Mammary epithelial cell (primary cell): ENCODE measurements around the gene TNS1.

Experiments
- EZH2 ChIP-seq: IDR thresholded peaks from 2 replicates; pipeline ENCODE4 v1.6.1; 2012; ENCODE audit warnings: low read length, inconsistent platforms, borderline replicate concordance
- TF ChIP-seq, protein P1 (sequence below), 2 donors: IDR thresholded peaks in 1 of 2; conservative IDR thresholded peaks in 1 of 2; 2 replicates each; pipeline ENCODE4 v1.5.1; 2011 to 2012; ENCODE audit warnings: inconsistent platforms in 2 of 2, low read length in 2 of 2, mild to moderate bottlenecking in 2 of 2, control low read depth in 1 of 2, low read depth in 1 of 2; ENCODE audit not compliant: insufficient read depth in 1 of 2; ENCODE audit errors: extremely low read depth in 1 of 2

DNA sequence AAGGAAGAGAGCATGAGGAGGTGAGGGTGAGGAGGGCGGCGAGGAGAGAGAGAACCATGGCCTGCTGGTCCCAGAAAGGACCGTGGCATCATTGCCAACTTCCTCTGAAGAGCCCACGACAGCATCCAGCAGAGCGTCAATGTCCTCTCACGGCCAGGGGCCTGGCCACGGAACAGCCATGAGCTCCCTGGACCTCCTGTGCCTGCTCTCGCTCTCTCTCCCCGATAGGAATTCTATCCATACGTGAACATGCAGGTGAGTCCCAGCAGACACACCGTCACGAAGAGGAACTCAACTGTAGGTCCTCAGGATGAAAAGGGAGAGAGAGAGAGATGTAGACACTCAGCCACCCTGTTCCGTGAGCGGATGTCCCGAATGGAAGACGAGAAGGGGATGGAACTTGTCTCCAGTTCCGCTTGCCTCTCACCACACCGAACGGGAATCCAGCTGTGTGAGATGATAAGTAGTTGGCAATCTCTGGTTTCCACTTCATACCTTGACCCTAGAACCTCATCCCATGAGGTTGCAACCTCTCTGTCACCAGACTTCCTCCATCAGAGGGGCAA lies 107.6 kb downstream of the TNS1 start:
- TF ChIP-seq, protein P1, sequence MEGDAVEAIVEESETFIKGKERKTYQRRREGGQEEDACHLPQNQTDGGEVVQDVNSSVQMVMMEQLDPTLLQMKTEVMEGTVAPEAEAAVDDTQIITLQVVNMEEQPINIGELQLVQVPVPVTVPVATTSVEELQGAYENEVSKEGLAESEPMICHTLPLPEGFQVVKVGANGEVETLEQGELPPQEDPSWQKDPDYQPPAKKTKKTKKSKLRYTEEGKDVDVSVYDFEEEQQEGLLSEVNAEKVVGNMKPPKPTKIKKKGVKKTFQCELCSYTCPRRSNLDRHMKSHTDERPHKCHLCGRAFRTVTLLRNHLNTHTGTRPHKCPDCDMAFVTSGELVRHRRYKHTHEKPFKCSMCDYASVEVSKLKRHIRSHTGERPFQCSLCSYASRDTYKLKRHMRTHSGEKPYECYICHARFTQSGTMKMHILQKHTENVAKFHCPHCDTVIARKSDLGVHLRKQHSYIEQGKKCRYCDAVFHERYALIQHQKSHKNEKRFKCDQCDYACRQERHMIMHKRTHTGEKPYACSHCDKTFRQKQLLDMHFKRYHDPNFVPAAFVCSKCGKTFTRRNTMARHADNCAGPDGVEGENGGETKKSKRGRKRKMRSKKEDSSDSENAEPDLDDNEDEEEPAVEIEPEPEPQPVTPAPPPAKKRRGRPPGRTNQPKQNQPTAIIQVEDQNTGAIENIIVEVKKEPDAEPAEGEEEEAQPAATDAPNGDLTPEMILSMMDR (conservative IDR thresholded peaks at IDR 0.05 in 1 of 2, IDR thresholded peaks at IDR 0.05 in 1 of 2; ENCODE audit: extremely low read depth in 1 of 2, insufficient read depth in 1 of 2, low read depth in 1 of 2, low read length in 2 of 2), result no peak
- no peak for TF ChIP-seq EZH2
